ENCODE results near the gene RNF212.

RNF212 gene

GRCh38 chr4:1099684-1100335, 13.6 kb downstream of the RNF212 start:
- H3K4me1 Mint-ChIP-seq: no peaks in the 10 kb centered on the region
- H3K27ac Mint-ChIP-seq: no peak overlapping the region
- ATAC-seq: no peak
- no peaks in the 10 kb centered on the region for H3K9me3 Mint-ChIP-seq
- no peak overlapping the region for H3K4me3 Mint-ChIP-seq
- no peaks in the 10 kb centered on the region for H3K36me3 Mint-ChIP-seq
- no peak for DNase-seq (ENCODE audit: low spot score in 2 of 2)

GRCh38 chr4:1099270-1099669, 14.1 kb downstream of the RNF212 start:
- DNase-seq (ENCODE audit: low spot score in 2 of 2) (no peak), ATAC-seq (no peak)
- Mint-ChIP-seq H3K4me1 (no peaks in the 10 kb centered on the region), H3K27ac (no peak overlapping the region), H3K4me3 (no peak overlapping the region), H3K9me3 (no peaks in the 10 kb centered on the region), H3K36me3 (no peaks in the 10 kb centered on the region)

GRCh38 chr4:1098311-1098925, 14.9 kb downstream of the RNF212 start:
- Mint-ChIP-seq H3K36me3 (no peaks in the 10 kb centered on the region), H3K4me1 (no peaks in the 10 kb centered on the region), H3K27ac (no peak overlapping the region), H3K9me3 (no peaks in the 10 kb centered on the region), H3K4me3 (no peak overlapping the region)
- DNase-seq (ENCODE audit: low spot score in 2 of 2): no peak
- ATAC-seq: no peak

GRCh38 chr4:1097553-1097952, 15.8 kb downstream of the RNF212 start:
- H3K4me1 Mint-ChIP-seq: no peaks in the 10 kb centered on the region
- H3K4me3 Mint-ChIP-seq: no peak overlapping the region
- ATAC-seq (no peak), DNase-seq (ENCODE audit: low spot score in 2 of 2) (no peak)
- no peaks in the 10 kb centered on the region for H3K36me3 Mint-ChIP-seq
- H3K9me3 Mint-ChIP-seq: no peaks in the 10 kb centered on the region
- H3K27ac Mint-ChIP-seq: no peak overlapping the region

- DNase-seq (ENCODE audit: low spot score in 2 of 2) (no peak), ATAC-seq (no peak)
- H3K27ac Mint-ChIP-seq: no peak overlapping the region
- H3K4me3 Mint-ChIP-seq: no peak overlapping the region
- H3K9me3 Mint-ChIP-seq: no peaks in the 10 kb centered on the region
- H3K4me1 Mint-ChIP-seq: no peaks in the 10 kb centered on the region
- H3K36me3 Mint-ChIP-seq: no peaks in the 10 kb centered on the region
These were observed 16.5 kb downstream of the RNF212 start for GRCh38 chr4:1096841-1097240.

GRCh38 chr4:1094336-1094690, 19.1 kb downstream of the RNF212 start:
- ATAC-seq: no peak
- no peak overlapping the region for H3K4me3 Mint-ChIP-seq

GRCh38 chr4:1093391-1094335, 19.7 kb downstream of the RNF212 start:
- Mint-ChIP-seq H3K27ac (no peak overlapping the region), H3K4me1 (no peaks in the 10 kb centered on the region), H3K36me3 (no peaks in the 10 kb centered on the region), H3K4me3 (no peak overlapping the region), H3K9me3 (peaks cover 3% of the 10 kb centered on the region)
- ATAC-seq (peak; percentile 9), DNase-seq (ENCODE audit: low spot score in 2 of 2) (no peak)

More at GRCh38 chr4:1094336-1094690, 19.1 kb downstream of the RNF212 start:
- Mint-ChIP-seq H3K9me3 (peaks cover 1% of the 10 kb centered on the region), H3K36me3 (no peaks in the 10 kb centered on the region), H3K27ac (no peak overlapping the region), H3K4me1 (no peaks in the 10 kb centered on the region)
- no peak for DNase-seq (ENCODE audit: low spot score in 2 of 2)

GRCh38 chr4:1092983-1093361, 20.4 kb downstream of the RNF212 start:
- Mint-ChIP-seq H3K36me3 (no peaks in the 10 kb centered on the region), H3K4me3 (no peak overlapping the region), H3K27ac (peak overlapping the region; percentile 19), H3K4me1 (no peaks in the 10 kb centered on the region), H3K9me3 (peaks cover 5% of the 10 kb centered on the region)
- ATAC-seq (no peak), DNase-seq (ENCODE audit: low spot score in 2 of 2) (no peak)

- no peaks in the 10 kb centered on the region for H3K4me1 Mint-ChIP-seq
- no peak for DNase-seq (ENCODE audit: low spot score in 2 of 2)
- ATAC-seq: no peak
- no peaks in the 10 kb centered on the region for H3K36me3 Mint-ChIP-seq
- peaks cover 8% of the 10 kb centered on the region for H3K9me3 Mint-ChIP-seq
- H3K4me3 Mint-ChIP-seq: no peak overlapping the region
- peak overlapping the region; percentile 19 for H3K27ac Mint-ChIP-seq
These were observed 21.1 kb downstream of the RNF212 start for GRCh38 chr4:1092026-1092982.

- Mint-ChIP-seq H3K36me3 (no peaks in the 10 kb centered on the region), H3K27ac (no peak overlapping the region), H3K9me3 (peaks cover 8% of the 10 kb centered on the region), H3K4me3 (no peak overlapping the region), H3K4me1 (no peaks in the 10 kb centered on the region)
- DNase-seq (ENCODE audit: low spot score in 2 of 2): no peak
- ATAC-seq: no peak
These were observed 21.8 kb downstream of the RNF212 start for GRCh38 chr4:1091561-1091995.

- H3K9me3 Mint-ChIP-seq: peaks cover 8% of the 10 kb centered on the region
- ATAC-seq: peak; percentile 78
- no peak for DNase-seq (ENCODE audit: low spot score in 2 of 2)
- no peak overlapping the region for H3K4me3 Mint-ChIP-seq
- H3K4me1 Mint-ChIP-seq: peaks cover 6% of the 10 kb centered on the region
- H3K36me3 Mint-ChIP-seq: no peaks in the 10 kb centered on the region
- no peak overlapping the region for H3K27ac Mint-ChIP-seq
These were observed 22.6 kb downstream of the RNF212 start for GRCh38 chr4:1090465-1091440.

- DNase-seq (ENCODE audit: low spot score in 2 of 2) (no peak), ATAC-seq (no peak)
- H3K27ac Mint-ChIP-seq: no peak overlapping the region
- H3K9me3 Mint-ChIP-seq: peaks cover 8% of the 10 kb centered on the region
- peaks cover 10% of the 10 kb centered on the region for H3K4me1 Mint-ChIP-seq
- no peaks in the 10 kb centered on the region for H3K36me3 Mint-ChIP-seq
- H3K4me3 Mint-ChIP-seq: no peak overlapping the region
These were observed 23.3 kb downstream of the RNF212 start for GRCh38 chr4:1090036-1090435.

GRCh38 chr4:1087371-1087770, 26.0 kb downstream of the RNF212 start:
- no peak for ATAC-seq
- Mint-ChIP-seq H3K36me3 (no peaks in the 10 kb centered on the region), H3K27ac (no peak overlapping the region)

GRCh38 chr4:1086011-1086410, 27.4 kb downstream of the RNF212 start:
- H3K9me3 Mint-ChIP-seq: peaks cover 8% of the 10 kb centered on the region
- H3K4me3 Mint-ChIP-seq: no peak overlapping the region
- H3K4me1 Mint-ChIP-seq: peaks cover 30% of the 10 kb centered on the region
- ATAC-seq (no peak), DNase-seq (ENCODE audit: low spot score in 2 of 2) (no peak)
- H3K36me3 Mint-ChIP-seq: no peaks in the 10 kb centered on the region
- H3K27ac Mint-ChIP-seq: peak overlapping the region; percentile 37

More at GRCh38 chr4:1087371-1087770, 26.0 kb downstream of the RNF212 start:
- Mint-ChIP-seq H3K9me3 (peaks cover 8% of the 10 kb centered on the region), H3K4me3 (no peak overlapping the region), H3K4me1 (peaks cover 17% of the 10 kb centered on the region)
- no peak for DNase-seq (ENCODE audit: low spot score in 2 of 2)

Measured in stimulated activated effector memory CD8-positive, alpha-beta T cell treated with anti-CD3 and anti-CD28 coated beads, Interleukin-12 subunit alpha, Interleukin-12 subunit beta, amount 100 ng/mL, for 72 hours (primary cell).